Stimulated activated naive B cell treated with anti-CD40 and anti-IgM and Interleukin-4, amounts not matched to agents 10 μg/mL and 1 μg/mL and 100 μg/mL, for 72 hours (primary cell): ENCODE measurements around the gene TRIM26.
"Not testable (repeated sequence)": the region's sequence is repeated elsewhere in the genome, so short reads cannot be mapped to it uniquely, and the experiment has no call there.

ENCODE experiments used
- ATAC-seq, 2 donors: fragments of 150-1000 bp; cut with Tn5 transposase; replicated peaks; 2 replicates each; pipeline ENCODE4 v1.10.0; 2021; ENCODE audit warnings: moderate library complexity in 1 of 2
- DNase-seq: peaks from one replicate; pipeline ENCODE4 v3.0.0; 2021
- H3K27ac Mint-ChIP-seq: one replicate; pipeline ENCODE4 v1.8.0; 2022; ENCODE audit warnings: mild to moderate bottlenecking, mixed read lengths
- H3K27me3 Mint-ChIP-seq, 2 donors: one replicate each; pipeline ENCODE4 v1.8.0; 2022; ENCODE audit warnings: mixed read lengths in 2 of 2
- H3K36me3 Mint-ChIP-seq, 2 donors: one replicate each; pipeline ENCODE4 v1.8.0; 2022; ENCODE audit warnings: mixed read lengths in 2 of 2, mild to moderate bottlenecking in 1 of 2
- H3K4me1 Mint-ChIP-seq, 2 donors: one replicate each; pipeline ENCODE4 v1.8.0; 2022; ENCODE audit warnings: mixed read lengths in 2 of 2, mild to moderate bottlenecking in 1 of 2
- H3K4me3 Mint-ChIP-seq, 2 donors: one replicate each; pipeline ENCODE4 v1.8.0; 2022; ENCODE audit warnings: mild to moderate bottlenecking in 2 of 2, mixed read lengths in 2 of 2, moderate library complexity in 1 of 2
- H3K9me3 Mint-ChIP-seq, 2 donors: one replicate each; pipeline ENCODE4 v1.8.0; 2022; ENCODE audit warnings: mixed read lengths in 2 of 2, mild to moderate bottlenecking in 1 of 2

TRIM26 gene

DNA sequence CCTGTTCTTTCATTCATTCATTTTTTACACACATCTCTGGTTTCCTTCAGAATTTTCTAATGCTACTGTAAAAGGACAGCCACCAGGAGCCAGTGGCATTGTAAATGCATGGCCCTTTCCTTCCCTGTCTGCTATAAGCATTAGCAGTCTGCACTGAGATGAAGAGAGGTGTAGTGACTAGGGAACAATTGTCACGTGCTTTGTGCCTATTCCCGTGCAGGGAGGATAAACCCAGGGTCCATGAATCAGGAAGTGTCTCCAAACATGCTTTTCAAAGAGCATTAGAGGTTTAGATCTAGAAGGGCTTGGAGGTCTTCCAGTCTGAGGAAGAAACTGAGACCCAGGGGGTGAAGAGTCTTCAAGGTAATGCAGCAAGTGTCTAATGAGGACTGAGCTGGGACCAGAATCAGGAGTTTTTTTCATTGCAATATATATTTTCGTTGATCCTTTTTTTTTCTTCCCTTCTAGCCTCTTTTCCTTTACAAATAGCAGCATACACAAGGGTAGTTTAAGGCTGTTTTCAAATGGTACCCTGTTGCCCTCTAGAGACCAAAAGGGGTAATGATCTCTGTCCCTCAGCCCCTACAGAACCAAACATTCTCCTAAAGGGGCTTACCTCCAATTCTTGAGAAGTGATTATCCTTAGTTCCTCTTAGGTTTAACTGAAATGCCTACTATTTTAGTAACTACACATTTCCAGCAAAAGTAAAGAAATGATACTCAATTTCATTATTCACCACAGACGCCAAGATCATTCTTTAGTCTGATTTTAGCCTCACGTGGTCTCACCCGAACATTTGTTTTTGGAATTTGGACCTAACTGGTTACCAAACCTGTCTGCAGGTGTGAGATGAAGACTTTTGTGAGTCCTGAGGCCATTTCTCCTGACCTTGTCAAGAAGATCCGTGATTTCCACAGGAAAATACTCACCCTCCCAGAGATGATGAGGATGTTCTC is 43.3 kb downstream of the TRIM26 start:
- H3K27me3 Mint-ChIP-seq = peaks cover 57 to 74% of the 10 kb centered on the region in 2 donors
- H3K36me3 Mint-ChIP-seq = no peaks in the 10 kb centered on the region
- ATAC-seq = peak; percentile 85 to 89

DNA sequence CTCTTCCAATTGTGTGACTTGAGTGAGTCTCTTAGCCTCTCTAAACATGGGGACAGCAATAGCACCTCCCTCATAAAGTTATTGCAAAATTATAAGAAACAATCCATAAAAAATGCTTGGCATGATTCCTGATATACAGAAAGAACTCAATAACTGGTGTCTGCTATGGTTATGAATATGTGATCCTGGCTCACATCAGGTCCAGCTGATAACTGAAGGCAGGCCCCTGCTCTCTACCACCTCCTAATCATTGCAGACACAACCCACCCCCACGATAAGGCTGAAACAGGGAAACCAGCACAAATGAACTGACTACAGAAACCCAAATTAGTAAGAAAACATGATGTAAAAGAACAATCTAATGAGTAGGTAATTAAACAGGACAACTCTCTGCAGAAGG is 44.5 kb downstream of the TRIM26 start:
- no peak overlapping the region for H3K4me3 Mint-ChIP-seq
- ATAC-seq (no peak), DNase-seq (no peak)
- no peaks in the 10 kb centered on the region for H3K9me3 Mint-ChIP-seq
- no peak overlapping the region for H3K27ac Mint-ChIP-seq
- peaks cover 6 to 7% of the 10 kb centered on the region in 2 donors for H3K4me1 Mint-ChIP-seq
- no peaks in the 10 kb centered on the region for H3K36me3 Mint-ChIP-seq
- peaks cover 63 to 78% of the 10 kb centered on the region in 2 donors for H3K27me3 Mint-ChIP-seq

More for the DNA sequence above, 43.3 kb downstream of the TRIM26 start:
- DNase-seq = no peak
- peaks cover 7 to 10% of the 10 kb centered on the region in 2 donors for H3K4me1 Mint-ChIP-seq
- no peaks in the 10 kb centered on the region for H3K9me3 Mint-ChIP-seq
- H3K27ac Mint-ChIP-seq = no peak overlapping the region
- H3K4me3 Mint-ChIP-seq = no peak overlapping the region

DNA sequence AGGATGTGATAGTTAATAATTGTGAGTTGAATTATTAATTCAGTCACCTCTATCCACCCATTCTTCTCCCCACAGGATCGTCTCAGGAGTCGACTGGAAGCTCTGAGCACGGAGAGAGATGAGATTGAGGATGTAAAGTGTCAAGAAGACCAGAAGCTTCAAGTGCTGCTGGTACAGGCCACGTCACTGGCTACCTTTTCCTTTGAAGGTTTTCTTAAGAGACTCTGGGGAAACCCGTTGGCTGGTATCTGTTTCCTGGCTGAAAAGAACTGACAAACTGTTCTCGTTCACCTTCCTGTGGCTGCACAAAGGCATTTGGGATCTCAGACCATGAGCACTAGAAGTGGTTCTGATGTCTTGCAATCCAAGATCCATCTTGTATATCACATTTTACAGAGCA is 46.1 kb downstream of the TRIM26 start:
- ATAC-seq (no peak), DNase-seq (no peak)
- no peak overlapping the region for H3K4me3 Mint-ChIP-seq
- H3K36me3 Mint-ChIP-seq = no peaks in the 10 kb centered on the region
- peaks cover 56 to 68% of the 10 kb centered on the region in 2 donors for H3K27me3 Mint-ChIP-seq
- no peak overlapping the region for H3K27ac Mint-ChIP-seq
- H3K4me1 Mint-ChIP-seq = peaks cover 6 to 7% of the 10 kb centered on the region in 2 donors
- H3K9me3 Mint-ChIP-seq = no peaks in the 10 kb centered on the region

DNA sequence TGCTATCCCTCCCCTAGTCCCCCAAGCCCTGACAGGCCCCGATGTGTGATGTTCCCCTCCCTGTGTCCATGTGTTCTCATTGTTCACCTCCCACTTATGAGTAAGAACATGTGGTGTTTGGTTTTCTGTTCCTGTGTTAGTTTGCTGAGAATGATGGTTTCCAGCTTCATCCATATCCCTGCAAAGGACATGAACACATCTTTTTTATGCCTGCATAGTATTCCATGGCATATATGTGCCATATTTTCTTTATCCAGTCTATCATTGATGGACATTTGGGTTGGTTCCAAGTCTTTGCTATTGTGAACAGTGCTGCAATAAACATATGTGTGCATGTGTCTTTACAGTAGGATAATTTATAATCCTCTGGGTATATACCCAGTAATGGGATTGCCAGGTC is 48.0 kb downstream of the TRIM26 start:
- not testable (repeated sequence) for ATAC-seq, H3K4me3 Mint-ChIP-seq, H3K27ac Mint-ChIP-seq, H3K9me3 Mint-ChIP-seq, H3K4me1 Mint-ChIP-seq, DNase-seq, H3K36me3 Mint-ChIP-seq
- peaks cover 53 to 58% of the 10 kb centered on the region in 2 donors for H3K27me3 Mint-ChIP-seq

DNA sequence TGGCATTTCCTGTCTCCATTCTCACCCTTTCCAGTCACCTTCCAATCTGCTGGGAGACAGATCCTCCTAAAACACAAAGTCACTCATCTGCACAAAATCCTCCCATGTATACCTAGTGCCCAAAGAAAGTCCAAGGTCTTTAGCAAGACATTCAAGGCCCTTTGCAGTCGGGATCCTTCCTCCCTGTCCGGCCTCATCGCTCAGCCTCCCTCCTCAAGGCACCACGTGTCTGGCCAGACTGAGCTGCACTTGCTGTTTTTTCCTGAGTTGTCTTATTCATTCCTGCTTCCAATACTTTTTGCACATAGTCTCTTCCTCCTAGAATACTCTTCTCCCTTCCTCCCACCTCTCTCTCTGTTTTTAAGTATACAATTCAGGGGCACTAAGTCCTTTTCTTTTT is 48.5 kb downstream of the TRIM26 start:
- ATAC-seq (no peak), DNase-seq (no peak)
- no peaks in the 10 kb centered on the region for H3K4me1 Mint-ChIP-seq
- no peaks in the 10 kb centered on the region for H3K9me3 Mint-ChIP-seq
- peaks cover 54 to 58% of the 10 kb centered on the region in 2 donors for H3K27me3 Mint-ChIP-seq
- H3K36me3 Mint-ChIP-seq = no peaks in the 10 kb centered on the region
- H3K4me3 Mint-ChIP-seq = no peak overlapping the region
- H3K27ac Mint-ChIP-seq = no peak overlapping the region

DNA sequence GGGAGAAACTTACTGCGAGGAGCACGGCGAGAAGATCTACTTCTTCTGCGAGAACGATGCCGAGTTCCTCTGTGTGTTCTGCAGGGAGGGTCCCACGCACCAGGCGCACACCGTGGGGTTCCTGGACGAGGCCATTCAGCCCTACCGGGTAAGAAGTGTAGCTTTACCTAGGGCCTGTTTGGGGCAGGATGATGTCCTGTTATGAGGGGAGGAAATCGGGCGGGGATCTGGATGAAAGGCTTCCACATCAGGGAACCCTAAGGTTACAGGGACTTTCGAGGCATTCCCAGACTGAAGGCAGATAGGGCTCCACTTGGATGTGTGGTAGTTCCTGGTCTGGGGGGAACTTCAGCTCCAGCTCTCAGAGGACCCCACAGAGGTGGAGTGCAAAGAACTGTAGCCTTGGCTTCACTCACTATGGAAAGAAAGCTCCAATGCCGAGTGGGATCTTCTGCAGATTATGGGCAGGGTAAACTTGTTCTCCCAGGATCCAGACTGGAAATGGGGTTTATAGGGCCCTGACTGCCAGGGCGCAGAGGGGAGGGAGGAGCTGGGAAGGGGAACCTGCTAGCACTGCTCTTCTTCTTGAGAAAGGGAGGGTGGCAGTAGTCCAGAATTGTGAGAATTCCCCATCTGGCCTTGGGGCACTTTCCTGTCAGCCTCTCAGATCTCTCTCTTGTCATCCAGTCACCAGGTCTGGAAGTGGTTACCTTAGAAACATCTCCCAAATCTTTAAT is 49.1 kb downstream of the TRIM26 start:
- Mint-ChIP-seq H3K9me3 (no peaks in the 10 kb centered on the region), H3K27me3 (peaks cover 55% of the 10 kb centered on the region in 2 donors), H3K36me3 (no peaks in the 10 kb centered on the region), H3K4me1 (no peaks in the 10 kb centered on the region), H3K27ac (no peak overlapping the region), H3K4me3 (no peak overlapping the region)
- no peak for ATAC-seq
- no peak for DNase-seq

DNA sequence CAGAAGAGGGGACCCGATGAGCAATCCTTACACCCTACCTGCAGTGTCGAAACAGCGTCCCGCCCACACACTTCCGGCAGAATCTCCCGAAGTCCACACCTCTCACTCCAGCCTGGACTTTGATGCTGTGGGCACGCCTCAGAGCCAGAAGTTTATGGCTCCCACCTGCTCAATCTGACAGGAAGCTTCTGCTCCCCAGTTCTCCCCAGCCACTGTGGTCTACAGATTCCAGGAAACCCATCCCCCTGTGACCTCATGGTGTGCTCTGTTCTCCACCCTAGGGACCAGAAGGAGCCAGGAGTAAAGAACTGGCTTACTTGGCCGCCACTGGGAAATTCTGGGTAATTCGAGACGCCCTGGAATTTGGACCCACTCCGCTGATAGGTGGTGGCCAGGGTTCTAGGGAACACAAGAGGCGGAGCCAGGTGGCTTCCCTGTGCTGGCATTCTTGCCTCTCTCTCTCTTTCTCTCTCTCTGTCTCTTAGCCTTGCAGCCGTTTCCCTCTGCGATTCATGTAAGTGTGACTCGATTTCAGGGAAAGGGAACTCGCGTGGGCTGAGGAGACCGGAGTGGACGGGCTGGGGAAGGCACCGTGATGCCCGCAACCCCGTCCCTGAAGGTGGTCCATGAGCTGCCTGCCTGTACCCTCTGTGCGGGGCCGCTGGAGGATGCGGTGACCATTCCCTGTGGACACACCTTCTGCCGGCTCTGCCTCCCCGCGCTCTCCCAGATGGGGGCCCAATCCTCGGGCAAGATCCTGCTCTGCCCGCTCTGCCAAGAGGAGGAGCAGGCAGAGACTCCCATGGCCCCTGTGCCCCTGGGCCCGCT is 49.9 kb downstream of the TRIM26 start, which contains the start of gene TRIM15:
Gene TRIM15 (plus strand): TSS at position 457 of the 828 bp plus-strand sequence. CDS start 139 bp downstream, at position 596.
- H3K4me3 Mint-ChIP-seq = no peak within 1 kb of the TSS
- H3K9me3 Mint-ChIP-seq = no peaks in the 10 kb centered on the region
- H3K27ac Mint-ChIP-seq = no peak within 1 kb of the TSS
- no peak for ATAC-seq
- DNase-seq = no peak
- H3K36me3 Mint-ChIP-seq = no peaks in the 10 kb centered on the region
- H3K27me3 Mint-ChIP-seq = peaks cover 52% of the 10 kb centered on the region in 2 donors
- peaks cover 3 to 5% of the 10 kb centered on the region in 2 donors for H3K4me1 Mint-ChIP-seq

DNA sequence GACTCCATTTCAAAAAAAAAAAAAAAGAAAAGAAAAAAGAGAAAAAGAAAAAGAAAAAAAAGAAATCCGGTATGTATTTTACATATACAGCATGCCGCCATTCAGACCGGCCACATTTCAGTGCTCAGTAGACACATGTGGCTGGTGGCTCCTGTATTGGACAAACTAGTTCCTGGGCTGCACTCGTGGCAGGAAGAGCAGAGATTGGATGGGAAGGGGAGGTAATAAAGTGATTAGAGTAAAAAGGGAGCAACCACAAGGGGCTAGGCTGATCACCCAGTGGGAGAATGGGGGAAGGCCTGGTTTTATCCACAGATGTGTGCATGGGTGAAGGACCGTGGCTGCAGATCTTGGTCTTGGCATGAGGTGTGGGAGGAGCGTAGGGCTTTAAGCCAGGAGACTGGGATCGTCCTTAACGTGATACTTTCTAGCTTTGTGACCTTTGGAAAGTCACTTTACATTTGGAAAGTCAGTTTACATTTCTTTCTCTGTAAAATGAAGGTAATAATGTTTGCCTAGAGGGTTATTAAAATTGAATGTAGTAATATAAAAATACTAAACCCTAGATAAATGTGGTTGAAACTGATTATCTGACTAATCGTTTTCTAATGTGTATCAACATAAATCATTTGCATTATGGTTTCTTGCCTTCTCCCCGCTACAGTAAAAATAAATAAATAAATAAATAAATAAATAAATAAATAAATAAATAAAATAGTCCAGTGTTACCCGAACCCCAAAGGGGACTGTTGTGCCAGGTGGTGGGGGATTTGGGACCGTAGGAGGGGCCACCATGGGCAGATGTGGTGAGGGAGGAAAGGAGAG is 50.7 kb downstream of the TRIM26 start:
- Mint-ChIP-seq H3K27me3 (peaks cover 44 to 46% of the 10 kb centered on the region in 2 donors), H3K27ac (no peak overlapping the region), H3K4me1 (peaks cover 9 to 11% of the 10 kb centered on the region in 2 donors), H3K4me3 (no peak overlapping the region), H3K36me3 (no peaks in the 10 kb centered on the region), H3K9me3 (no peaks in the 10 kb centered on the region)
- DNase-seq = no peak
- ATAC-seq = no peak

DNA sequence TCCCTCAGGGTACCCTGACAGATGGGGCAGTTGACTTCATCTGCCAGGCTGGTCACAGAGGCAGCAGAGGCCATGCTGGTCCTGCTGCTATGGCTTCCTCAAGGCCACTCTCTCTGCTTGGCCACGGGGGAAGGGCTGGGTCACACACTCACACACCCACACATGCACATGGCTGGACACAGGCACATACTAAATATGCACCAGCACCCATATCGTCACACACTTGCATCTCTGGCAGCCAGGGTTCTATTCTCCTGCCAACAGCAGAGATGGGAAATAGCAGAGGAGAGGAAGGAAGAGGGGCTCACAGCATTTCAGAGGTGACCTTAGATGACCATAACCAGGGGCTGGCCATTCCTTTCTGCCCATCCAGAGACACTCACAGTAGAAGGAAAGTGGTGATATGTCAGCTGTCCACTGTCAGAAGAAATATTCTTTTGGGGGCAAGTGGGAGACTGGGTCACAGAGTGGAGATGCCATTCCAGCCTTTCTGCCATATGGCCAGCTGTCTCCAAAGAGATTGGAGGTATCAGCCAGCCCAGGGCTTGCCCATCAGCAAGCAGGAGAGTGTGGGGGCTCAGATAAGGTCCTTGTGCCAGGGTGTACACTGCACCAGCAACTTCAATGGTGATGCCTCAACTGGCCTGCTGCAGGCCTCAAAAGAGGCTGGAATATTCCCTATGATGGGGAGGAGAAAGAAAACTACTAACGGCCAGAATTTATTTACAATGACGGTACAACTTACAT is 52.2 kb downstream of the TRIM26 start, which contains the start of gene TRIM10:
Gene TRIM10 (minus strand): TSS at position 427 of the 747 bp plus-strand sequence. CDS start 353 bp downstream, at position 74.
- peaks cover 41 to 42% of the 10 kb centered on the region in 2 donors for H3K27me3 Mint-ChIP-seq
- H3K4me1 Mint-ChIP-seq = peaks cover 9 to 11% of the 10 kb centered on the region in 2 donors
- peak within 1 kb of the TSS; percentile 26 for H3K27ac Mint-ChIP-seq
- ATAC-seq = no peak
- H3K9me3 Mint-ChIP-seq = no peaks in the 10 kb centered on the region
- H3K4me3 Mint-ChIP-seq = no peak within 1 kb of the TSS
- no peaks in the 10 kb centered on the region for H3K36me3 Mint-ChIP-seq
- DNase-seq = no peak

DNA sequence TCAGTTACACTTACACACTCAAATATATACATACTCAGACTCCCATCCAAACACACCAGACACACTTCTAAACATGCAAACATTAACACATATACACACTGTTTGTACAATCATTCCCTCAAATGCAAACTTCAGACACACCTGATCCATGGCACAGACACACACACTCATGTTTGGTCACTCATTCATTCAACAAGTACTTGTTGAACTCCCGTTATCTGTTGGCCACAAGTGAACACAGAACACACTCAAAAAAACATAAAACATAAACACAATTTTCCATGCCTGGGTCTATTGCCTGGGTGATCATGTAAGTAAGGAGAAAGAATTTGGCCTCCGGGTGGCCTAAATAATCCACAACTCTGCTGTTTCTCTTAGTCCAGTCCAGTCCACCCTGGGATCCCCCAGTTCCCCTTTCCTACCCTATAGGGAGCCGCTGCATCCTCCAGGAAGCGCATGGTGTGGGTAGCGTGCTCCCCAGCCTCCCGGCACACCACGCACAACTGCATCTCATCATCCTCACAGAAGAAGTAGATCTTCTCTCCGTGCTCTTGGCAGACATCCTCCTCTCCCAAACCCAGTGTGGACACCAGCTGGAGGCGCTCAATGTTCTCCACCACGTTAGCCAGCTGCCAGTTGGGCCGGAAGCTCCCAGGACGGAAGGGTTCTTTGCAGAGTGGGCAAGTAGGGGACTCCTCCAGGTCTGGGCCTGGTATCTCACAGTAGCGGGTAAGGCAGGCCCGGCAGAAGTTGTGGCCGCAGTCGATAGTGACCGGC is 53.0 kb downstream of the TRIM26 start:
- ATAC-seq (no peak), DNase-seq (no peak)
- H3K4me1 Mint-ChIP-seq = peaks cover 9 to 11% of the 10 kb centered on the region in 2 donors
- no peaks in the 10 kb centered on the region for H3K36me3 Mint-ChIP-seq
- no peaks in the 10 kb centered on the region for H3K9me3 Mint-ChIP-seq
- H3K27ac Mint-ChIP-seq = no peak overlapping the region
- peaks cover 41 to 44% of the 10 kb centered on the region in 2 donors for H3K27me3 Mint-ChIP-seq
- no peak overlapping the region for H3K4me3 Mint-ChIP-seq

DNA sequence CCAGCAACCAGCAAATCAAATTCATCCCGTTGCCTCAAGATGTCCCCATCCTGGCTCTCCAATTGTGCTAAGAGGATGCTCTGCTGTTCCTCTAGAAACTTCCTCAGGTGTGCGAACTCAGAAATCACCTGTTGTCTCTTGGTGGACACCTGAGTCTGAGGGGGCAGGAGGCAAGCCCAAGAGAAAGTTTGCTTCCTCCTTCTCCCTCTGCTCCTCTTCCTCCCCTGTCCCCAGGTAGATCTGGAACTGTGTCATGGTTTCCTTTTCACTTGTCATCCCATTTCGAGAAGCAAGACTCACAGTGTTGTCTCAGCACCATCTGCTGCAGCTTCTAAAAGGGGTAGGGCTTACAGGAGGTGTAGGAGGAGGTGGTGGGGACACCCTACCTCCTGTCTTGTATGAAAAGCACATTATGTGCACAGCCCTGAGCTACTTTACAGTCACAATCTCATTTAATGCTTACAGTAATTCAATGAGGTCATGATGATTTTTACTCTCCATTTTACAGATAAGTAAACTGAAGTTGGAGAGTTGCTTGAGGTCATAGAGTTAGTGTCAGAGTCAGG is 54.6 kb downstream of the TRIM26 start:
- Mint-ChIP-seq H3K4me1 (peaks cover 9 to 11% of the 10 kb centered on the region in 2 donors), H3K27me3 (peaks cover 46 to 48% of the 10 kb centered on the region in 2 donors), H3K36me3 (no peaks in the 10 kb centered on the region), H3K27ac (no peak overlapping the region), H3K9me3 (no peaks in the 10 kb centered on the region), H3K4me3 (no peak overlapping the region)
- no peak for DNase-seq
- ATAC-seq = no peak

DNA sequence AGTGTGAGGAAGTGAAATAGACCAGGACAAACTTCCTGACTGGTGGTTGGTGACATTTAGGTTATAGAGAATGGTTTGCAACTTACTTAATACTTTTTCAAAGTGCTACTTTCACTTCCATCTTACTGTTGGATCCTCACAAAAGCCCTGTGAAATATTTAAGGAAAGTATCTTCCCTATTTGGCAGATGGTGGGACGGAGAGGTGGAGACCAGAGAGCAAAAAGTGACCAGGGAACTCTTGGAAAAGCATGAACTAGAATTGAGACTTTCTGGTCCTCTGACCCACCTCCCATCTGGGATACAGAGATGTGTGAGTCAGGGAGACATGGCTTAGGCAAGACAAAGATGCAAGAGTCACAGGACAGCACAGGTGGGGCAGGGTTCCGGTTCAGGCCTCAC is 55.2 kb downstream of the TRIM26 start:
- ATAC-seq (no peak), DNase-seq (no peak)
- H3K4me3 Mint-ChIP-seq = no peak overlapping the region
- no peaks in the 10 kb centered on the region for H3K9me3 Mint-ChIP-seq
- H3K27ac Mint-ChIP-seq = no peak overlapping the region
- peaks cover 11% of the 10 kb centered on the region in 2 donors for H3K4me1 Mint-ChIP-seq
- H3K27me3 Mint-ChIP-seq = peaks cover 50 to 51% of the 10 kb centered on the region in 2 donors
- no peaks in the 10 kb centered on the region for H3K36me3 Mint-ChIP-seq
